ENCODE results near the gene AMOTL2.

GRCh38 chr3:134326126-134326525 lies 48.1 kb downstream of the AMOTL2 start:
- TF ChIP-seq CTCF (conservative IDR thresholded peaks at IDR 0.05; ENCODE audit: low read depth in 2 of 2) (no peak), REST (IDR thresholded peaks at IDR 0.05; ENCODE audit: unreplicated experiment) (no peak), POLR2AphosphoS5 (IDR thresholded peaks at IDR 0.05; ENCODE audit: low read depth) (no peak), EZH2 (IDR thresholded peaks at IDR 0.05; ENCODE audit: low read depth, unreplicated experiment) (no peak), STAT1 (IDR thresholded peaks at IDR 0.05; ENCODE audit: unreplicated experiment) (no peak), EZH2phosphoT487 (IDR thresholded peaks at IDR 0.05; ENCODE audit: unreplicated experiment) (no peak), ETS1 (IDR thresholded peaks at IDR 0.05) (no peak), CREB1 (CRISPR knock-in tag; IDR thresholded peaks at IDR 0.05; ENCODE audit: low read depth) (no peak), NANOG (IDR thresholded peaks at IDR 0.05; ENCODE audit: borderline replicate concordance) (no peak)
